Thoracic aorta (tissue), 2 donors: ENCODE results near the gene CUEDC1. TPM values are rescaled to one million over a fixed set of nuclear protein-coding genes. Genes with fewer than 3 reads are reported as not detected.

ENCODE experiments used
- ATAC-seq: fragments of 150-250 bp; one replicate; pipeline ENCODE4 v1.8.0; 2017; ENCODE audit warnings: low read depth; ENCODE audit not compliant: insufficient number of reproducible peaks, low FRiP score
- DNase-seq: peaks from one replicate; pipeline ENCODE4 v3.0.0-alpha.2; 2020; ENCODE audit warnings: low spot score
- H3K27ac ChIP-seq, 2 donors: fragments of 200-600 bp; sonication (generic); 1 replicate in 1 of 2; 2 replicates in 1 of 2; pipeline ENCODE4 v1.5.1; 2016; ENCODE audit warnings: mild to moderate bottlenecking in 2 of 2, moderate library complexity in 2 of 2
- H3K27me3 ChIP-seq: fragments of 200-600 bp; sonication (generic); replicated peaks from 2 replicates; pipeline ENCODE4 v1.6.0; 2016; ENCODE audit warnings: mild to moderate bottlenecking; ENCODE audit not compliant: insufficient read depth
- H3K36me3 ChIP-seq: fragments of 200-600 bp; sonication (generic); one replicate; pipeline ENCODE4 v1.5.1; 2016
- H3K4me1 ChIP-seq, 2 donors: fragments of 200-600 bp; sonication (generic); 1 replicate in 1 of 2; 2 replicates in 1 of 2; pipeline versions ENCODE4 v1.5.1 to v1.6.0; 2016; ENCODE audit warnings: low read depth in 2 of 2, mild to moderate bottlenecking in 1 of 2; ENCODE audit not compliant: control insufficient read depth in 1 of 2
- H3K4me3 ChIP-seq: fragments of 200-600 bp; sonication (generic); 2 replicates; pipeline ENCODE4 v1.5.1; 2016; ENCODE audit warnings: mild to moderate bottlenecking
- H3K9me3 ChIP-seq: fragments of 200-600 bp; sonication (generic); 2 replicates; pipeline ENCODE4 v1.5.1; 2016
- total RNA-seq, 2 donors: library from RNA; depleted of rRNA; stranded (reverse); fragments of >200 nt; gene quantifications; one replicate each; pipeline versions ENCODE4 v1.1.0 to v1.2.3, GENCODE V29; 2016
- TF ChIP-seq, protein P1 (sequence below): fragments of 200-600 bp; sonication (generic); IDR thresholded peaks from one replicate; pipeline ENCODE4 v1.5.1; 2019; ENCODE audit warnings: antibody characterized with exemption

Gene CUEDC1
- total RNA-seq, 2 donors from 2014 or later: 32.7 to 93.1 TPM

DNA sequence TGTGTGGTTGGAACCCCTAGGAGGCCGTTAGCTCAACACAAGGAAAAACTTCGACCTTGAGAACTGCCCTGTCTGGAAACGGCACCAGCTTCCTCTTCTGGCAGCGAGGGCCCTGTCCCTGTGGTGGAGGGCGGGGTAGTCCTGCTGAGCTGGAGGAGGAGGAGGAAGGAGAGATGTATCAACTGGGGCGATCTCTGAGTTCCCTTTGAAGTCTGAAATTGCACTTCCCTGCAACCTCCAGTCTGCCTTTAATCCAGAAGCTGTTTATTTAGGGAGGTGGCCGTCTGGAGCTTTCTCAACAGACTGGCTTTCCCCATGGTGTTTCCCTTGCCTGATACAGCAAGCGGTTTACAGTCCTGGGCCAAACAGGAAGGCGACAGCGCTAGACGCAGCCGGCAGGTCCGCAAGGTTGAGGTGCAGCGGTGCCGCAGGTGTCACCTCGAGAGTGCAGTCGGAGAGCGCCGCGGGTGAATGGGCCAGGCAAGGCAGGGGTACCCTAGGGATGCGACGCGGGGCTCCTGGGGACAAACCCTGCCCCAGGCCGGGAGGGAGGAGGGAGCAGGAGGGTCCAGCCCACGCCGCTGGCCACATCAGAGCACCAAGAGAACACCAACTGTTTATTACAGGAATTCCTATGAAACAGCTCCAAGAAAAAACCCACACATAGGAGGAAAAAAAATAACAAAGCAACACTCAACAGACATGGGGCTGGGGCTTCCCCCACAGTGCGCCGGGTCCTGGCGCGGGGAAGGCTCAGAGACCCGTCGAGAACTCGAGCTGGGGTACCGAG is 94.0 kb downstream of the CUEDC1 start:
- Histone ChIP-seq H3K9me3 (no peaks in the 10 kb centered on the region), H3K4me1 (peaks cover 19 to 34% of the 10 kb centered on the region in 2 donors)
- DNase-seq: peak; percentile 36

DNA sequence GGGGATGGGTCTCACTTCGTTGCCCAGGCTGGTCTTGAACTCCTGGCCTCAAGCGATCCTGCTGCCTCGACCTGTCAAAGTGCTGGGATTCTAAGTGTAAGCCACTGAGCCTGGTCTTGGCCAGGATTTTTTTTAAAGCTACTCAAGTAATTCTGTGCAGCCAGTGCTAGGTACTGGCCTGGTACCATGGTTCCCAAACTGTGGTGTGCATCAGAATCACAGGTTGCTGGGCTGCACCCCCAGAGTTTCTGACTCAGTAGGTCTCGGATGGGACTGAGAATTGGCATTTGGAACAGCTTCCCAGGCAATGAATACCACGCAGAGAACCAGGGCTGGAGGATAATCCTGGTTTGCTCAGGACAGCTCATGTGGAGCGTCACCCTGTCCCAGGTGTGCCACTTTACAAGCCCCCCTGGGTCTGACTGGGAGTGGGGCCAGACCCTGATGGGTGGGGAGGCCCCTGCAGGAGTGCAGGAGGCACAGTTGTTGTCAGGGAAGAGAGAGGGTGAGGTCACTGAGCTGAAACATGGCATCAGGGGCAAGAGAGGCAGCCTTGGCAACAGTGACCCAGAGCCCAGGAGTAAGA is 94.7 kb downstream of the CUEDC1 start:
- no peak for ATAC-seq
- Histone ChIP-seq H3K36me3 (peaks cover 3% of the 10 kb centered on the region), H3K9me3 (no peaks in the 10 kb centered on the region), H3K4me1 (peaks cover 19 to 40% of the 10 kb centered on the region in 2 donors), H3K27me3 (no peaks in the 10 kb centered on the region), H3K27ac (peak overlapping the region; percentile 80 to 87), H3K4me3 (peak overlapping the region; percentile 74)
- TF ChIP-seq, protein P1, sequence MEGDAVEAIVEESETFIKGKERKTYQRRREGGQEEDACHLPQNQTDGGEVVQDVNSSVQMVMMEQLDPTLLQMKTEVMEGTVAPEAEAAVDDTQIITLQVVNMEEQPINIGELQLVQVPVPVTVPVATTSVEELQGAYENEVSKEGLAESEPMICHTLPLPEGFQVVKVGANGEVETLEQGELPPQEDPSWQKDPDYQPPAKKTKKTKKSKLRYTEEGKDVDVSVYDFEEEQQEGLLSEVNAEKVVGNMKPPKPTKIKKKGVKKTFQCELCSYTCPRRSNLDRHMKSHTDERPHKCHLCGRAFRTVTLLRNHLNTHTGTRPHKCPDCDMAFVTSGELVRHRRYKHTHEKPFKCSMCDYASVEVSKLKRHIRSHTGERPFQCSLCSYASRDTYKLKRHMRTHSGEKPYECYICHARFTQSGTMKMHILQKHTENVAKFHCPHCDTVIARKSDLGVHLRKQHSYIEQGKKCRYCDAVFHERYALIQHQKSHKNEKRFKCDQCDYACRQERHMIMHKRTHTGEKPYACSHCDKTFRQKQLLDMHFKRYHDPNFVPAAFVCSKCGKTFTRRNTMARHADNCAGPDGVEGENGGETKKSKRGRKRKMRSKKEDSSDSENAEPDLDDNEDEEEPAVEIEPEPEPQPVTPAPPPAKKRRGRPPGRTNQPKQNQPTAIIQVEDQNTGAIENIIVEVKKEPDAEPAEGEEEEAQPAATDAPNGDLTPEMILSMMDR: no peak
- no peak for DNase-seq

More for the DNA sequence above, 94.0 kb downstream of the CUEDC1 start:
- peak; percentile 33 for ATAC-seq
- Histone ChIP-seq H3K27me3 (no peaks in the 10 kb centered on the region), H3K4me3 (peak overlapping the region; percentile 74), H3K27ac (peak overlapping the region; percentile 80 to 87), H3K36me3 (peaks cover 3% of the 10 kb centered on the region)
- TF ChIP-seq, protein P1: no peak

DNA sequence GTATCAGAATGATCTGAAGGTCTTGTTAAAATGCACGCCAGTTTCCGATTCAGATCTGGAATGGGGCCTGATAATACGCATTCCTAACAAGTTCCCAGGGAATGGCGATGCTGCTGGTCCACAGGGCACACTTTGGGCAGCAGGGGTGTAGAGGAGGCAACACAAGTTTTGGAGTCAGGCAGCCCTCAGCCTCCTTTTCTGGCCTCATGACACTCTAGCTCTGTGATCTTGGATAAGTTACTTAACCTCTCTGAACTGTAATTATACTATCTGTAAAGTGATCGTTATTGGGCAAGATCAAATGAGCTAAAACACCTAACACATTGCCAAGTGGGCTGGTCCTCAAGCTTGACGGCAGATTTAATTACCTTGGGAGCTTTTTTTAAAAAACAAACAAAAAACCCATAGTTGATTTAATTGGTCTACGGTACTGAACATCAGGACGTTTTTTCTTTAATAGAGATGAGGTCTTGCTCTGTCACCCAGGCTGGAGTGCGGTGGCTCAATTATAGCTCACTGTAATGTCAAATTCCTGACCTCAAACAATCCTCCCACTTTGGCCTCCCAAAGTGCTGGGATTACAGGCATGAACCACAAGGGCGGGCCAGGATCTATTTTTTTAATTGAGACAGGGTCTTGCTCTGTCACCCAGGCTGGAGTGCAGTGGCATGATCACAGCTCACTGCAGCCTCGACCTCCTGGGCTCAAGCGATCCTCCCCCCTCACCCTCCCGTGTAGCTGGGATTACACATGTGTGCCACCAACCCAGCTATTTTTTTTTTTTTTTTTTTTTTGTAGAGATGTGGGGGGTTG is 95.4 kb downstream of the CUEDC1 start:
- peaks cover 3% of the 10 kb centered on the region for H3K36me3 ChIP-seq
- H3K27ac ChIP-seq: no peak overlapping the region
- ATAC-seq: no peak
- TF ChIP-seq, protein P1: no peak
- no peaks in the 10 kb centered on the region for H3K27me3 ChIP-seq
- H3K4me1 ChIP-seq: peaks cover 19 to 47% of the 10 kb centered on the region in 2 donors
- H3K4me3 ChIP-seq: no peak overlapping the region
- no peaks in the 10 kb centered on the region for H3K9me3 ChIP-seq
- DNase-seq: no peak

DNA sequence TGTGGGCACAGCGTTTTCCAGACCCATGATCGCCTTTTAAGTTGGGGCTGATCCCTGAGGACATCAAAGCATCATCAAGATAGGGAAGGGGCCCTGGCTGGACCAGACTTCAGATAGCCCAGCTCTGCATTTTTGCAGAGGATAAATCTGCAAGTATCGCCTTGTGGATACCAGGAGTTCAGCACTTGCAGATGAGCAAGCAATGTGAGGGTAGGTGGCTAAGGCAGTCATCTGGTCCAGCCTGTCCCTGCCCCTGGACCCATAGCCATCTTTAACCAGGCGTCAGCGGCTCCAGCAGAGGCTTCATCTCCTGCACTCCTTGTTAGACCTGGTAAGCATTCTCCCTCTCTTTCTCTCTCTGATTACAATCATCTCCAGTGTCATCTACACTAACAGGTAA is 96.4 kb downstream of the CUEDC1 start:
- Histone ChIP-seq H3K27me3 (no peaks in the 10 kb centered on the region), H3K9me3 (no peaks in the 10 kb centered on the region), H3K27ac (no peak overlapping the region), H3K36me3 (no peaks in the 10 kb centered on the region), H3K4me3 (no peak overlapping the region), H3K4me1 (peaks cover 26 to 56% of the 10 kb centered on the region in 2 donors)
- TF ChIP-seq, protein P1: no peak
- no peak for DNase-seq
- ATAC-seq: no peak
